ENCODE measurements around the gene BBLN. TPM values are rescaled to one million over a fixed set of nuclear protein-coding genes. Genes with fewer than 3 reads are reported as not detected.
"Not testable (repeated sequence)": the region's sequence is repeated elsewhere in the genome, so short reads cannot be mapped to it uniquely, and the experiment has no call there.

Gene BBLN
- total RNA-seq, 1 experiment from 2014 or later, result 57.0 TPM

GRCh38 chr9:128121924-128122808, 37.9 kb upstream of the BBLN start:
- no peaks in the 10 kb centered on the region for H3K27me3 ChIP-seq
- no peak for DNase-seq
- H3K9me3 ChIP-seq, result no peaks in the 10 kb centered on the region
- peaks cover 17% of the 10 kb centered on the region for H3K36me3 ChIP-seq
- H3K4me3 ChIP-seq, result no peak overlapping the region

GRCh38 chr9:128122809-128123175, 37.3 kb upstream of the BBLN start:
- Histone ChIP-seq H3K27me3 (no peaks in the 10 kb centered on the region), H3K4me3 (no peak overlapping the region), H3K36me3 (peaks cover 17% of the 10 kb centered on the region), H3K9me3 (no peaks in the 10 kb centered on the region)
- no peak for DNase-seq

- Histone ChIP-seq H3K27me3 (no peaks in the 10 kb centered on the region), H3K36me3 (peaks cover 17% of the 10 kb centered on the region), H3K9me3 (no peaks in the 10 kb centered on the region), H3K4me3 (no peak overlapping the region)
- DNase-seq, result no peak
These were observed 36.5 kb upstream of the BBLN start for GRCh38 chr9:128123451-128124080.

GRCh38 chr9:128124451-128124850, 35.6 kb upstream of the BBLN start:
- peaks cover 17% of the 10 kb centered on the region for H3K36me3 ChIP-seq
- no peaks in the 10 kb centered on the region for H3K9me3 ChIP-seq
- no peak for DNase-seq
- H3K4me3 ChIP-seq, result no peak overlapping the region
- H3K27me3 ChIP-seq, result no peaks in the 10 kb centered on the region

GRCh38 chr9:128124873-128125579, 35.0 kb upstream of the BBLN start:
- Histone ChIP-seq H3K9me3 (no peaks in the 10 kb centered on the region), H3K27me3 (no peaks in the 10 kb centered on the region), H3K36me3 (peaks cover 17% of the 10 kb centered on the region), H3K4me3 (no peak overlapping the region)
- peak; percentile 32 for DNase-seq

- Histone ChIP-seq H3K36me3 (peaks cover 17% of the 10 kb centered on the region), H3K27me3 (no peaks in the 10 kb centered on the region), H3K4me3 (peak overlapping the region; percentile 81), H3K9me3 (no peaks in the 10 kb centered on the region)
- DNase-seq, result no peak
These were observed 34.3 kb upstream of the BBLN start for GRCh38 chr9:128125580-128126354.

GRCh38 chr9:128127568-128127989, 32.5 kb upstream of the BBLN start, which contains the start of gene PTGES2:
TSS of gene PTGES2 (minus strand) at chr9:128127729. CDS start at chr9:128127717, 12 bp downstream.
- H3K4me3 ChIP-seq, result peak within 1 kb of the TSS; percentile 81
- peak; percentile 89 for DNase-seq
- H3K9me3 ChIP-seq, result no peaks in the 10 kb centered on the region
- no peaks in the 10 kb centered on the region for H3K27me3 ChIP-seq
- peaks cover 17% of the 10 kb centered on the region for H3K36me3 ChIP-seq

GRCh38 chr9:128127990-128128835, 31.9 kb upstream of the BBLN start:
- peak overlapping the region; percentile 81 for H3K4me3 ChIP-seq

GRCh38 chr9:128128836-128129590, 31.1 kb upstream of the BBLN start:
- Histone ChIP-seq H3K9me3 (no peaks in the 10 kb centered on the region), H3K36me3 (peaks cover 16% of the 10 kb centered on the region), H3K4me3 (peak overlapping the region; percentile 81), H3K27me3 (no peaks in the 10 kb centered on the region)
- DNase-seq, result no peak

More at GRCh38 chr9:128127990-128128835, 31.9 kb upstream of the BBLN start:
- peak; percentile 85 for DNase-seq
- Histone ChIP-seq H3K9me3 (no peaks in the 10 kb centered on the region), H3K36me3 (peaks cover 17% of the 10 kb centered on the region), H3K27me3 (no peaks in the 10 kb centered on the region)

- H3K4me3 ChIP-seq, H3K9me3 ChIP-seq, H3K36me3 ChIP-seq, H3K27me3 ChIP-seq: not testable (repeated sequence)
- DNase-seq, result peak; percentile 42
These were observed 30.0 kb upstream of the BBLN start for GRCh38 chr9:128129976-128130590.

- H3K9me3 ChIP-seq, DNase-seq, H3K4me3 ChIP-seq, H3K27me3 ChIP-seq, H3K36me3 ChIP-seq: not testable (repeated sequence)
These were observed 29.4 kb upstream of the BBLN start for GRCh38 chr9:128130651-128131050.

GRCh38 chr9:128131346-128131745, 28.7 kb upstream of the BBLN start:
- H3K36me3 ChIP-seq, DNase-seq, H3K4me3 ChIP-seq, H3K27me3 ChIP-seq, H3K9me3 ChIP-seq: not testable (repeated sequence)

GRCh38 chr9:128132139-128132538, 27.9 kb upstream of the BBLN start:
- H3K4me3 ChIP-seq, DNase-seq, H3K36me3 ChIP-seq, H3K9me3 ChIP-seq, H3K27me3 ChIP-seq: not testable (repeated sequence)

GRCh38 chr9:128135561-128135960, 24.5 kb upstream of the BBLN start:
- not testable (repeated sequence) for H3K4me3 ChIP-seq, H3K27me3 ChIP-seq, DNase-seq, H3K9me3 ChIP-seq, H3K36me3 ChIP-seq

All from MG63 (cell line).